Stimulated activated CD8-positive, alpha-beta memory T cell treated with anti-CD3 and anti-CD28 coated beads, Interleukin-7, amount 100 ng/mL, for 48 hours (primary cell): ENCODE data around the gene LRBA.
"Not testable (repeated sequence)": the region's sequence is repeated elsewhere in the genome, so short reads cannot be mapped to it uniquely, and the experiment has no call there.

Experiments used
- DNase-seq, 2 donors: peaks; one replicate each; pipeline ENCODE4 v3.0.0-alpha.2; 2020; ENCODE audit warnings: low read depth in 1 of 2; ENCODE audit errors: extremely low read depth in 1 of 2

LRBA gene

DNA sequence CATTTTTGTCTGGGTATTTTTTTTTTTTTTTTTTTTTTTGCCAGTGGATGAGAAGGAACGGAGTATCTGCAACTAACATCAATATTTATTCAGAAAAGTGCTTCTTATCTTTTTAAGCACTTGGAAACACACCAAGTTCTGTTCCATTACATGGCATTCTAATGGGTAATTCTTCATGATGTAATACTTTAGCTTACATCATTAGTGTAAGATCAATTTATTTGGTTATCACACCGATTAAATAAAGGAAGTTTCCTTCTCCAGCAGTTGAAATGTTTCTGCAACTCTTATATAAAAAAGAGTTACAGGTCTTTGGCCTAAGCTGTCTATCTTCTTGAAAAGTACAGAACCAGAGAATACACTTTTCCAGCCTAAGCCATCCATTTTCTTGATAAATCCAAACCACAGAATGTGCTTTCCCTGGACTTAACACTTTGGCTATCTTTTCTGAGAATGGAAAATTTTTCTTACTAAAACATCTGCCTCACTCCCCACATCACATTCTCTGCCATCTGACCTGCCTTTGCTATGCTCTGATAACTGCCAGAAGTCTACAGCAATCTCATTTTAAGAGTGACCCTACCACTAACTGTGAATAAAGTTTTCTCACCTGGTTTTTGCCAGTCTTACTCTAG lies 625.1 kb downstream of the LRBA start:
- no peak for DNase-seq

DNA sequence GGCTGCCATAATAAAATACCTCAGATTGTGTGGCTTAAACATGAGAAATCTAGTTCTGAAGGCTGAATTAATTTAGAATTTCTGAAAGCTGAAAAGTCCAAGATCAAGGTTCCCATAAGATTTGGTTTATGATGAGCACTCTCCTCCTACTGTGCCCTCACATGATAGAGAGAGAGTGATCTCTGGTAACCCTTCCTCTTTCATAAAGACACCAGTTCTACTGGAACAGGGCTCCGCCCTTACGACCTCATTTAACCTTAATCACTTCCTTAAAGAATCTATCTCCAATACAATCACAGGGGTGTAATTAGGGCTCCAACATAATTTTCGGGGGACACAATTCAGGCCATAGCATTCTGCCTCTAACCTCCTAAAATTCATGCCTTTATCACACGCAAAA lies 627.1 kb downstream of the LRBA start:
- DNase-seq: no peak

- DNase-seq: not testable (repeated sequence)
Observed at GRCh38 chr4:150386415-150386814, 628.7 kb downstream of the LRBA start.

GRCh38 chr4:150385606-150386005 lies 629.5 kb downstream of the LRBA start:
- DNase-seq: no peak

GRCh38 chr4:150384249-150384648 lies 630.8 kb downstream of the LRBA start:
- no peak for DNase-seq

GRCh38 chr4:150382028-150382427 lies 633.1 kb downstream of the LRBA start:
- DNase-seq: no peak

DNA sequence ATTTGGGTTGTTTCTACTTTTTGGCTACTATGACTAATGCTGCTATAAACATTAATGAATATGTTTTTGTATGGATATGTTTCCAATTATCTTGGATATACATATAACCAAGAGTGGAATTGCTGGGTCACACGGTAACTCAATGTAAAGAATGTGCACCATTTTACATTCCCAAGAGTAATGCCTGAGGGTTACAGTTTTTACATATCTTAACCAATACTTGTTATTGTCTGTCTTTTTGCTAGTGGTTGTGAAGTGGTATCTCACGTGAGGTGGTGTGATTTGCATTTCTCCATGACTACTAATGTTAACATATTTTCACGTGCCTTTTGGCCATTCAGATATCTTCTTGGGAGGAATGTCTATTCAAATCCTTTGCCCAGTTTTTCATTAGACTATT lies 633.5 kb downstream of the LRBA start:
- no peak for DNase-seq

GRCh38 chr4:150381036-150381435 lies 634.0 kb downstream of the LRBA start:
- no peak for DNase-seq

- no peak for DNase-seq
Observed at GRCh38 chr4:150379454-150379853, 635.6 kb downstream of the LRBA start.

- no peak for DNase-seq
Observed at GRCh38 chr4:150375025-150375424, 640.1 kb downstream of the LRBA start.

- DNase-seq: no peak
Observed at GRCh38 chr4:150371869-150372268, 643.2 kb downstream of the LRBA start.

DNA sequence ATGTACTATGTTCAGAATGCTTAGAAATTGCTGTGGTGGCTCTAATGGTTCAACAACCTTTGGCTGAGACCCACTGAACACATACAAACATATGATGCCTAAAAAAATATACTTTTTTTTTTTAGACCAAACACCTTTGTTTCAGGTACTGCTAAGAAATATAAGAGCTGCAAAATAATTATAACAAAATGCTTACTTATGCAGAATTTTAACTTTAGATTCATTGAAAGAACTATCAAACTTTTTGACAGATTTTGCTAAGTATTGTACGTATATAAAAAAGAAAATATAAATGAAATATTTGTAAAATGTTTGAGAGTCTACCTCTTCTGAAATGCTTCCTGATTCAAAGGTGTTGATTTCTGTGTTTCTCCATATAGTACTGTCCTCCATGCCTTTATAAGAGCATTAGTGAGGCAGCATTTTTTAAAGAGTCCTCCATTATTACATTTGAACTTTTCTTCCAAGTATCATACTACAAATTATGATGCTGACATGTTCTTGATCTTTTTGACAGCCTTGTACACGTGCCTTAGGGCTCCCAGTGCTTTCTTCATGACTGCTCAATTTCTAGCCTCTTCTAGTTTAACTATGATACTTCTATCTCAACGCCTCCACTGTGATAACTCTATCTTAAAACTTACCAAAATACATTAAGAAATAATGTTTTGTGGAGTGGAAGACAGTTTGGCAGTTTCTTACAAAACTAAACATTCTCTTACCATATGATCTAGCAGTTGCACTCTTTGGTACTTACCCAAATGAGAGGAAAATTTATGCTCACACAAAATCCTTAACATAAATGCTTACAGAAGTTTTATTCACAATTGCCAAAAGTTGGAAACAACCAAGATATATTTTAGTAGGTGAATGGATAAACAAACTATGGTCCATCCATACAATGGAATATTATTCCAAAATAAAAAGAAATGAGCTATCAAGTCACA lies 645.4 kb downstream of the LRBA start:
- no peak for DNase-seq

DNA sequence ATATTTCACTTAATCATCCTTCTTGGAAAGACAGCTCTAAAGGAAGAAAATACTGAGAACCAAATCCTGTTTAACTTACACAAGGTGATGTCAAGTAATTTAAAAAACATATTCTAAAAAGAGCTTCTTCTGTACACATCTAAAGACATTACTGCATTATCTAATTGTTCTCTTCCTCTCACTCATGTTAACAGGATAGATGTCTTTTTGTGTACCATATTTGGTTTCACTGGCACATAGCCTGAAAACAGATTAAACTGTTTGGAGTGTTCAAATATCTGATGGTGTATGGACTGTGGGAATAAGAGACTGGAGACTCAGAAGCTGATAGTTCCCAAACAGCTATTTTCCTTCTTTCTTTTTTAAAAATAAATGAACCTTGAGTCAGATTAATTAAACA lies 646.4 kb downstream of the LRBA start:
- no peak for DNase-seq

DNA sequence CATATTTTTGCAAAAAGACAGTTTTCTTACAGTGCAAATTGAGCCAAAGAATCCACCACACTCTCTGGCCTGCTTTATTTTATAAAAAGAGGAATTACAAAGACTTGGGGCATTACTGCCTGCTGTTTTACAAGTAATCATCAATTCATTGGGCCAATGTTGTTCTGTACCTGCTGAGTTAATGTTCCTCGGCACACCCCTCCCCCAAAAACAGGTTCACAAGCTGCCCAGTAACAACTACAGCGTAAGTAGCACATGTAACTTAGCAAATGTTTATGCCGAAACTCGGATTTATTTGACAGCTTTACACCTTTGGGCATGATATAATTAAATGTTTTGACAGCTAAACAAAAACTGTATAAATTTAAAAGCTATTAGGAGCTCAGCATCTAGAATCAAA lies 647.8 kb downstream of the LRBA start:
- no peak for DNase-seq

GRCh38 chr4:150366487-150366999 lies 648.5 kb downstream of the LRBA start:
- no peak for DNase-seq

DNA sequence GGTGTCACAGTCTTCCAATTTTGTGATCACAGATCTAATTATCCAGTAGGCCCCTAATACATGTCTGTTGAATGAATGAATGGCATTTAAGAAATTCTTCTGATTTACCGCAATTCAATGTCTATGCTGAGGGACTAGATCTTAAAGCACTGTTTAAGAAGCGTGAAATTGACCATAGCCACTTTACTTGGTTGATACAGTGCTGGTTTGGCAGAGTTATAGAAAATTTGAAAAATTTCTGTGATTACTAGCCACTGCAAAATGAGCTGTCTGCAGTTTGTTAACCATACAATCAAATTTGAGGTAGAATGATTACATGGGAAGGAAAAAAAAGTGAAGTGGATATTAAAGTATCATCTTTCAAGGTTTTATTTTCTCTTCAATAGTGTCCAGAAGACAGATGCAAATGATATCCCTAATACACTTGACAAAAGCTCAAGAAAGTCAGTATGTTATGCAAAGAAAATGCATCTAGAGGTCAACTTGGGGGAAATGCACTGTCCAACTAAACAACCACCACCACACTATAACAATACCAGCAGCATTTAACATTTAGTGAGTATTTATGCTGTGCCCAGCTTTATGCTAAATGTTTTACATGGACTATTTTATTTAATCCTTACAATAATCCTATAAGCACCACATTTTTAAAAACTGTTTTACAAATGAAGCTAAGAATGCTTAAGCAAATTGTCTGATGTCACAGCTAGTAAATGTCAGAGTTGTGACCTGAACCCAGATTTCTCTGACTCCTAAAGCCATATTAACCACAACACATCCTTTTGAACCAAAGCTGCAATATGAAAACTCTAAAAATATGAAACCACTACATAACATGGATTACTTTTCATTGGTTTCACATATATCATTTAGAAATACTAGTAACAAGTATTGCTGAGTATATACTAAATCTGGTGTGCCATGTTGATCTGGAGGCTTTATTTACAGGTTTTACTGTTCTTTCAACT lies 651.1 kb downstream of the LRBA start:
- no peak for DNase-seq

DNA sequence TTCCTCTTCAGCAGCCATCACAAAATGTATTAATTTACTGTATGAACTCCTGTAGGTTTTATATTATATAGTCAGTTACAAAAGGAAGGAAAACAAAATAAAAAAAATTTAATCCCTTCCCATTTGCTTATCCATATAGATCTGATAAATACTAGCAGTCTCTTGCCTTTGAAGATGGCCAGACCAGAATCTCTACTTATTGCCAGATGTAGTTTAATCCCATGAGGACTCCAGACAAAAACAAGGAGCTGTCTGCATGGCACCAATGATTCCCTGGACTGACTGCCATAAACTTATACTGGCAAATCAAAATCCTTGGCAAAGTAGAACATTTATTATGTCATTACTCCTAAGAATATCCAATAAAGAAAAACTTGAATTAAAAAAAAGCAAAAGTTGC lies 656.4 kb downstream of the LRBA start:
- DNase-seq: no peak

DNA sequence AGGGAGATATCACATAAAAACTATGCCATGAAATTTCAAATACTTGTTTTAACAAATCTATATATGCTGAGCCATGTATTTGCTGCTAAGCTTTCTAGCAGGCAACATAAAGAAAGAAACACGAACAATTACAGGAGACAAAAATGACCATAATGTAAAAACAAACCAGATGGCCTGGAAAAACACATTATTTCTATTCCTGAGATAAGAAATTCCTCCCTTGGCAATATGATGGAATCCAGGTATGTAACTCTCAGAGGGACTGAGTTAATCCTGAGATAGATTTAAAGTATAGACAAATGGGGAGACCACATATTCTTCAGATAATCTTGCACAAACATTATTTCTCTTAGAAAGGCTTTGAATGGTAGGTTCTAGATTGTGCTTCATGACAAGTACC lies 657.3 kb downstream of the LRBA start:
- DNase-seq: no peak

DNA sequence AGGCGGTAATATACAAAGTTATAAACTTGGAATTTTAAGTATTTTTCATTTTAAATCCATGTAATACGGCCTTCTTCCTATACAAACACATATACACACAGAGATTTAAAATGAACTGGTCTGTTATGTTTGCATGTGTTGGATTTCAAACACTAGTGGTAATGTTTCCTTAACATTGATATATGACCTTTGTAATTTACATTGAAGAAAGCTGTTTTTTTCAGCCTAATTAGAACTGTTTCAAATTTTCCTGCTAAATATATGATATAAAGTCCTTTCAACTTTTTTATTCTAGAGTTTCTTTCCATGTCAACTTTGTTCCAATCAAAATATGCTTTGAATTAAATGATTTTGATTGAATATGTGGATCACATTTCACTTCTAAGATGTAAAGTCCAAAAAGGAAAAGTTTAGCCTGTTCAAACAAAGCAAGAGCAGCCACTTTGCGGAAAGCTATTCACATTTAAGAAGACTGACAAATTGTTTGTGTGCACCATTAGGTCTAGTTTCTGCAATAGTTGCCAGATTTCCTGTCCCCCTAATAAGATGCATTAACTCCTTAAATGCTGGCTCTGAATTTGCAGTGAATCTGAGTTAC lies 659.1 kb downstream of the LRBA start:
- no peak for DNase-seq

DNA sequence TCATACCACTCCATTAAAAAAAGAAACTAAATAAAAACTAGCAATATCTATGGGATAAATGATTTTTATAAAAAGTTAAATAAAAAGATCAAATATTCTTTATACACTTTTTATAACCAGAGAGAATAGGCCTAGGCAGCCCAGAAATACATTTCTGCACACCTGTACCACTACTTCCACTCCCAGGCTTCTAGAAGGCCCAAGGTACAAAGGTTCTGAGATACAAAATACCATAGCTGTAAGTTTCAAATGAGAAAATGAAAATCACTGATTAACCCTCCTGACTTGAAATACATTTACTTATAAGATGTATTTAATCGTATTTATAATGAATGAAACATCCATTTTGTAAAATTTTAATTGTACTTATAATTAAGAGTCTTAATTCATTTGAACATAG lies 659.7 kb downstream of the LRBA start:
- no peak for DNase-seq
